GM18505 (cell line): ENCODE results near the gene KRT38.

Source experiments
- ATAC-seq: cut with Tn5 transposase; IDR thresholded peaks from one replicate; pipeline ENCODE4 v1.9.1; 2021; ENCODE audit not compliant: unreplicated experiment
- POLR2A ChIP-seq: IDR thresholded peaks from 4 replicates; pipeline ENCODE4 v1.6.1; 2011; ENCODE audit warnings: borderline replicate concordance; ENCODE audit not compliant: insufficient read depth, insufficient read length; ENCODE audit errors: extremely low read depth

The KRT38 gene

GRCh38 chr17:41476866-41477815 lies 36.4 kb upstream of the KRT38 start:
- ATAC-seq: no peak
- TF ChIP-seq POLR2A: no peak

GRCh38 chr17:41475421-41475820 lies 34.6 kb upstream of the KRT38 start:
- TF ChIP-seq POLR2A: no peak
- no peak for ATAC-seq

GRCh38 chr17:41474863-41475262 lies 34.1 kb upstream of the KRT38 start:
- no peak for TF ChIP-seq POLR2A
- ATAC-seq: no peak

GRCh38 chr17:41468346-41468745 lies 27.6 kb upstream of the KRT38 start:
- ATAC-seq: no peak
- no peak for TF ChIP-seq POLR2A

GRCh38 chr17:41467561-41467960 lies 26.8 kb upstream of the KRT38 start:
- no peak for ATAC-seq
- no peak for TF ChIP-seq POLR2A

- ATAC-seq: no peak
- no peak for TF ChIP-seq POLR2A
These were observed 26.2 kb upstream of the KRT38 start, which contains the start of gene KRT32 for GRCh38 chr17:41466988-41467387. TSS of gene KRT32 (minus strand) at chr17:41467386. CDS start at chr17:41467325, 61 bp downstream.

GRCh38 chr17:41464682-41465081 lies 23.9 kb upstream of the KRT38 start:
- no peak for TF ChIP-seq POLR2A
- no peak for ATAC-seq

GRCh38 chr17:41464173-41464572 lies 23.4 kb upstream of the KRT38 start:
- no peak for ATAC-seq

GRCh38 chr17:41463746-41464145 lies 23.0 kb upstream of the KRT38 start:
- ATAC-seq: no peak
- no peak for TF ChIP-seq POLR2A

More at GRCh38 chr17:41464173-41464572, 23.4 kb upstream of the KRT38 start:
- no peak for TF ChIP-seq POLR2A

- TF ChIP-seq POLR2A: no peak
- no peak for ATAC-seq
These were observed 21.9 kb upstream of the KRT38 start for GRCh38 chr17:41462705-41463104.

- TF ChIP-seq POLR2A: no peak
These were observed 16.9 kb upstream of the KRT38 start for GRCh38 chr17:41457676-41458075.

GRCh38 chr17:41456204-41456603 lies 15.4 kb upstream of the KRT38 start:
- TF ChIP-seq POLR2A: no peak
- no peak for ATAC-seq

More at GRCh38 chr17:41457676-41458075, 16.9 kb upstream of the KRT38 start:
- ATAC-seq: no peak

GRCh38 chr17:41455236-41455635 lies 14.5 kb upstream of the KRT38 start:
- TF ChIP-seq POLR2A: no peak
- ATAC-seq: no peak

- no peak for ATAC-seq
- no peak for TF ChIP-seq POLR2A
These were observed 12.3 kb upstream of the KRT38 start for GRCh38 chr17:41453066-41453465.
